ENCODE measurements around the gene FAM110D. TPM values are rescaled to one million over a fixed set of nuclear protein-coding genes. Genes with fewer than 3 reads are reported as not detected.

Gene FAM110D
- total and polyA plus RNA-seq, 5 donors: 1.9 to 4.2 (median 2.6) TPM

- Histone ChIP-seq H3K27me3 (ENCODE audit: control insufficient read depth, insufficient read depth) (no peaks in the 10 kb centered on the region), H3K27ac (ENCODE audit: low read length) (peak overlapping the region; percentile 14), H3K4me3 (ENCODE audit: low read length) (peak overlapping the region; percentile 15), H3K4me1 (ENCODE audit: control insufficient read depth, insufficient read depth, low read length) (peaks cover 3% of the 10 kb centered on the region), H3K9me3 (ENCODE audit: control insufficient read depth, low read length) (no peaks in the 10 kb centered on the region)
- peak; percentile 14 to 34 for ATAC-seq
- intact Hi-C loops (cut with DNase I): loop anchor here in 3 of 4 donors (5.0 to 10.0 kb wide), 3 partner anchors 52 to 161 kb away; partner anchors contain the start of genes PDIK1L (in 2 of the 3) and CEP85 (in 1 of the 3)
- WGBS: 11% methylated on average over 72 of the region's 72 CpGs
- DNase-seq: peak; percentile 42 to 85 (median 81)
Measured at GRCh38 chr1:26164036-26164860, 5.4 kb downstream of the FAM110D start.

DNA sequence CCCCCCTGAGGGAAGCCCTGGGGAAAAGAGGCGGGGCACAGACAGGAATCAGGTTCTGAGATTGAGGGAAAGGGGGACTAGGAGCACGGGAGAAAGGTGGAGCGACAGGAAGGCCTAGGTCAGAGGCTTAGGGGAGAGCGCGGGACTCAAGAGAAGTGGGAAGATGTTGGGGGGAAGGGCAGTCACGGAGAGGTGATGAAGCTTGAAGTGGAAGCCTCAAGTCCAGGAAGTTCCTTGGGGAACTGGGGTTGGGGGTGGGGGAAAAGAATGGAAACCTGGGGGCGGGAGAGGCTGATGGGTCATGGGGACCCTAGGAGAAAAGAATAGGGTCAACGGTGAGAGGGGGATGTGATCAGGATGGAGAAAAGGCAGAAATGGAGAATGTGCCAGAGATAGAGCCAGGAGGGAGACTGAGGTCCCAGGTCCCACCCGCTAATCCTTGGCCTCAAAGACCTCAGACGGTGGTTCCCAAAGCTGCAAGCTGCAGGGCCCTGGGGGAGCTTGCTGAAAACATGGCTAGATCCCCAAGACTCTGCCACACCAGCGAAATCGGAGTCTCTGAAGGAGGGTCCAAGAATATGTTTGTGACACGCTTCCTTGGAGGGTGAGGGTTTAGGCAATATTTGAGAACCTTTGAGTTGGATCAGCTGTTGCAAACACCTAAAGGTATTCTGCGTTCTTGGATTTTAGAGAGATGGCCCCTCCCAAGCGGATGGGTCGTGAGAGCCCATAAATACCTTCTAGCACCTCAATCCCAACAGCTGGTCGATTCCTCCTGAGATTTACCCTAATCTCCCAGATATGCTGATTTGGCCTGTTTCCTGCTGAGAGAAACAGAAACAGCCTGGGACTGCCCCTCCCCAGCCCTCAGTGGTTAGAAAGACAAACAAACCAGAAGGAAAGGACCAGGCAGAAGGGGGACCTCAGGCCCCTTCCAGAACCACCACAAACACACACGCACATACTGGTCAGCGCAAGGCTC is 6.3 kb downstream of the FAM110D start:
- DNase-seq (peak in 1 of 3 donors; percentile 11), ATAC-seq (no peak)
- Histone ChIP-seq H3K4me1 (ENCODE audit: control insufficient read depth, insufficient read depth, low read length) (no peaks in the 10 kb centered on the region), H3K4me3 (ENCODE audit: low read length) (no peak overlapping the region), H3K27me3 (ENCODE audit: control insufficient read depth, insufficient read depth) (no peaks in the 10 kb centered on the region), H3K9me3 (ENCODE audit: control insufficient read depth, low read length) (no peaks in the 10 kb centered on the region), H3K27ac (ENCODE audit: low read length) (peak overlapping the region; percentile 6)
- 67% methylated on average over 19 of the region's 19 CpGs for WGBS
- intact Hi-C loops (cut with DNase I): loop anchor here in 3 of 4 donors (5.0 to 10.0 kb wide), 3 partner anchors 53 to 160 kb away; partner anchors contain the start of genes PDIK1L (in 2 of the 3) and CEP85 (in 1 of the 3)

DNA sequence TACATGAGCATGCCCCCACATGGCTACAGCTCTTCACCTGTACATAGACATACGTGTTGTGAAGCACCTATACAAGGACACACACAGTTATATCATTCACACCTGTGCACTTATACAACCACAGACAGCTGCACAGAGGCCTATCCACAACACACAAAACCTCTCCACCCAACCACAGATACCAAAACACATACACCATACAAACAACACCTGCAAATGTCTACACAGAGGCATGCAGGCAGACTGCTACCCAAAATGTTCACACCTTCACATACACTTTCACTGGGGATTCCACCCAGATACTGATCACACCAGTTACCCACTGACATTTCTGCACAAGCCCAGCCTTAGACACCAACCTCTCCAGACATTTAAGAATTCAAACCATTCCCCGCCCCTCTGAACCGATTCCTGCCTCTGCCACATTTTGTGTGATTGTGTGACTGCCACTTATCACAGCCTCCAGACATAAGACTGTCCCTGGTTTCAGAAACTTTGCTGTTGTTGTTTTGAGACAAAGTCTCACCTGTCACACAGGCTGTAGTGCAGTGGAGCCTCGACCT is 7.9 kb downstream of the FAM110D start:
- H3K9me3 ChIP-seq (ENCODE audit: control insufficient read depth, low read length): no peaks in the 10 kb centered on the region
- H3K27ac ChIP-seq (ENCODE audit: low read length): no peak overlapping the region
- ATAC-seq (no peak), DNase-seq (no peak)
- no peaks in the 10 kb centered on the region for H3K27me3 ChIP-seq (ENCODE audit: control insufficient read depth, insufficient read depth)
- no peak overlapping the region for H3K4me3 ChIP-seq (ENCODE audit: low read length)
- H3K4me1 ChIP-seq (ENCODE audit: control insufficient read depth, insufficient read depth, low read length): peaks cover 2% of the 10 kb centered on the region
- intact Hi-C loops (cut with DNase I): loop anchor here in 2 of 4 donors (10.0 kb wide), 2 partner anchors 68 to 158 kb away; partner anchors contain the start of gene CEP85 (in 1 of the 2)
- WGBS: 85% methylated on average over 4 of the region's 4 CpGs

DNA sequence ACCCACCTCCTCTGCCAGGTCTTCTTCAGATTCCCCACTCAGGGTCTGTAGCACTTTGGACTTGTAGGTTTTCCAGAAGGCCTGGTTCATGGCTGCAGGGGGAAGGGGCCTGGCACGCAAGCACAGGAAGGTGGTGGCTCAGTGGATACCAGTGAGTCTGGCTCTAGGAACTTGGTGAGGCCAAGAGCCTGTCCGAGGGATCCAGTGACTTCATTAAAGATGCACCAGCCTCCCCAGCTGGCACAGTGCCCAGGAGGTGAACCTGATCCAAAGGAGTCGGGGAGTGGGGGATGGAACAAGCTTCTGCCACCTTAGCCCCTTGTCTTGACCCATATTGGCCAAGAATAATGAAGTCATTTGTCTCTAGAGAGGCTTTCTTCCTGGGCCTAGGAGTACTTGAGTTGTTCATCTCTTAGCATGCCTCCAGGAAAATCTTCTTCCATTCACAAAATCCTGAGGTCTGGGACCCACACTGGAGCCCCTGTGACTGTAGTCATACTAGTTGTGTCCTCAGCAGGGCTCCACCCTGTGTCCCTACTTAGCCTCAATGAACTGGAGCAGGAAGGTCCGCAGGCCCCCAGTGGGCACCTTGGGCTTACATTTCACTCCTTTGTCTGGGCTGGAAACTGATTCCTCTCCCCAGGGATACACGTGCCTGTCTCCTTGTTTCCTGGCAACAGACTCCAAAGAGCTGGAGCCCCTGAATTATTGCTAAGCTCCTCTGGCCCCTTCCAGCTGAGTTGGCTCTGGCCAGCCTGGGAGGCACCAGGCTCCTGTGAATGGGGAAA is 9.7 kb downstream of the FAM110D start, which contains the start of gene C1orf232:
Gene C1orf232, minus strand, starts transcription at position 554 of the 788 bp plus-strand sequence. Its CDS starts 464 bp downstream, at position 90.
- H3K9me3 ChIP-seq (ENCODE audit: control insufficient read depth, low read length): no peaks in the 10 kb centered on the region
- intact Hi-C loops (cut with DNase I): loop anchor here in 2 of 4 donors (10.0 kb wide), 2 partner anchors 66 to 156 kb away; partner anchors contain the start of gene CEP85 (in 1 of the 2)
- ATAC-seq: no peak
- DNase-seq: peak in 2 of 3 donors; percentile 60 to 64
- peaks cover 2% of the 10 kb centered on the region for H3K4me1 ChIP-seq (ENCODE audit: control insufficient read depth, insufficient read depth, low read length)
- WGBS: 54% methylated on average over 5 of the region's 5 CpGs
- peak within 1 kb of the TSS; percentile 39 for H3K27ac ChIP-seq (ENCODE audit: low read length)
- H3K27me3 ChIP-seq (ENCODE audit: control insufficient read depth, insufficient read depth): no peaks in the 10 kb centered on the region
- H3K4me3 ChIP-seq (ENCODE audit: low read length): peak within 1 kb of the TSS; percentile 68

DNA sequence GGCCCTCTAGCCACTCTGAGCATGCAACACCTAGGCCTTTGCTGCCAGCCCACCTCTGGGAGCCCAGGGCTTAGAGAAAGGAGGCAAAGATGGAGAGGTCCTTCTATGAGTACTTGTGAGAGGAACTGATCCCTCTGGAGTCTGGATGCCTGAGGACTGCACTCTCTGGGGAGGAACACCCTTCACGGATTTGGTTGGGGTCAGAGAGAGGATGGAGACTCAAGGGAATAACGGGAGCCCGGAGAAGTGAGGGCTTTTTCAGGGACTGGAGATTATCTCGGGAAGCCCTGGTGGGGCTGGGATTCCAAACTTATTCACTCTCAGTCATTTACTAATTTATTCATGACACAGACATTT is 10.3 kb downstream of the FAM110D start:
- Histone ChIP-seq H3K4me1 (ENCODE audit: control insufficient read depth, insufficient read depth, low read length) (peaks cover 2% of the 10 kb centered on the region), H3K27me3 (ENCODE audit: control insufficient read depth, insufficient read depth) (no peaks in the 10 kb centered on the region), H3K9me3 (ENCODE audit: control insufficient read depth, low read length) (no peaks in the 10 kb centered on the region), H3K4me3 (ENCODE audit: low read length) (peak overlapping the region; percentile 68), H3K27ac (ENCODE audit: low read length) (no peak overlapping the region)
- ATAC-seq (no peak), DNase-seq (no peak)
- WGBS: 29% methylated on average over 4 of the region's 4 CpGs
- intact Hi-C loops (cut with DNase I): loop anchor here in 2 of 4 donors (10.0 kb wide), 2 partner anchors 66 to 156 kb away; partner anchors contain the start of gene CEP85 (in 1 of the 2)

DNA sequence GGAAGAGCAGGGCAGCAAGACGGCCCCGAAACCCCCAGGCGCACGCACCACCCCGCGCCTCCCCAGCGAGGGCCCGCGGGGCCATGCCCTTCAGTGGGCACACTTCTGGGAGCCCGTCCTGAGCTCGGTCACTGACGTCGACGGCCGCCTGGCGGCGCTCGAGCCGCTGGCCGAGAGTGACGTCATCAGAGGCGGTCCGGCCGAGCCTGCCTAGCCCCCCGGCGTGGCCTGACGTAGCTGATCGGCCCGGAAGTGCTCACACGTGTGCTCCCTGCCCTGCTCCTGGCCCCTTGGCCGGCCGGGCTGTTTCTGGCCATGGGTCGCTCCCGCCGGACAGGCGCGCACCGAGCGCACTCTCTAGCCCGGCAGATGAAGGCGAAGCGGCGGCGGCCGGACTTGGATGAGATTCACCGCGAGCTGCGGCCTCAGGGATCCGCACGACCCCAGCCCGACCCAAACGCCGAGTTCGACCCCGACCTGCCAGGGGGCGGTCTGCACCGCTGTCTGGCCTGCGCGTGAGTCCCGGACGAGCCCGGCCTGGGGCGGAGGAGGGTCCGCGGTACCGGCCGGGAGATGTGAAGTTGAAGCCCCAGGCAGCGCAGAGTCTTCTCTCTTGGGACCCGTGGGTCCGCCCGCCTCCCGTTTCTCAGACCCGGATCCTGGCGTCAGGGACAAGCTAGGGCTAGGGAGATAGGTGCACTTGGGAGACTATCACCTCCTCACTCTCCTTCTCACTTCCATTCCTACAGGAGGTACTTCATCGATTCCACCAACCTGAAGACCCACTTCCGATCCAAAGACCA is 11.0 kb downstream of the FAM110D start, which contains the start of gene ZNF593:
Gene ZNF593, plus strand, starts transcription at position 240 of the 803 bp plus-strand sequence. Its CDS starts 76 bp downstream, at position 316.
- Histone ChIP-seq H3K27ac (ENCODE audit: low read length) (peak within 1 kb of the TSS; percentile 39), H3K4me1 (ENCODE audit: control insufficient read depth, insufficient read depth, low read length) (peaks cover 2% of the 10 kb centered on the region), H3K9me3 (ENCODE audit: control insufficient read depth, low read length) (no peaks in the 10 kb centered on the region), H3K27me3 (ENCODE audit: control insufficient read depth, insufficient read depth) (no peaks in the 10 kb centered on the region), H3K4me3 (ENCODE audit: low read length) (peak within 1 kb of the TSS; percentile 68)
- ATAC-seq (peak; percentile 97), DNase-seq (peak; percentile 95 to 97 (median 97))
- intact Hi-C loops (cut with DNase I): loop anchor here in 2 of 4 donors (10.0 kb wide), 2 partner anchors 65 to 155 kb away; partner anchors contain the start of gene CEP85 (in 1 of the 2)
- WGBS: under 1% methylated on average over 76 of the region's 76 CpGs

DNA sequence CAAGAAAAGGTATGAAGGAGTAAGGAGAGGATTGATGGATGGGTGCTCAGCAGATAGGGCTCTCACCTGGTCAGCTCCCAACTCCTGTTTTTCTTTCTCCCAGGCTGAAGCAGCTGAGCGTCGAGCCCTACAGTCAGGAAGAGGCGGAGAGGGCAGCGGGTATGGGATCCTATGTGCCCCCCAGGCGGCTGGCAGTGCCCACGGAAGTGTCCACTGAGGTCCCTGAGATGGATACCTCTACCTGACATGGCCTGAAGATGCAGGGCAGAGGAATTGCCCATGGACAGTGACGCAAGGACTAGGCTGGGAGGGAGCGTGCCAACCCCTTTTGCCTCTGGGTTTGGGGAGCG is 11.6 kb downstream of the FAM110D start:
- 75% methylated on average over 9 of the region's 9 CpGs for WGBS
- ATAC-seq: no peak
- Histone ChIP-seq H3K9me3 (ENCODE audit: control insufficient read depth, low read length) (no peaks in the 10 kb centered on the region), H3K4me1 (ENCODE audit: control insufficient read depth, insufficient read depth, low read length) (peaks cover 2% of the 10 kb centered on the region), H3K27me3 (ENCODE audit: control insufficient read depth, insufficient read depth) (no peaks in the 10 kb centered on the region), H3K4me3 (ENCODE audit: low read length) (peak overlapping the region; percentile 68), H3K27ac (ENCODE audit: low read length) (no peak overlapping the region)
- DNase-seq: peak in 1 of 3 donors; percentile 41
- intact Hi-C loops (cut with DNase I): no loop called here

- Histone ChIP-seq H3K27ac (ENCODE audit: low read length) (no peak within 1 kb of the TSS), H3K4me3 (ENCODE audit: low read length) (no peak within 1 kb of the TSS), H3K9me3 (ENCODE audit: control insufficient read depth, low read length) (no peaks in the 10 kb centered on the region), H3K4me1 (ENCODE audit: control insufficient read depth, insufficient read depth, low read length) (peaks cover 2% of the 10 kb centered on the region), H3K27me3 (ENCODE audit: control insufficient read depth, insufficient read depth) (no peaks in the 10 kb centered on the region)
- ATAC-seq: no peak
- 92% methylated on average over 34 of the region's 34 CpGs for WGBS
- peak in 2 of 3 donors; percentile 40 to 63 for DNase-seq
- intact Hi-C loops (cut with DNase I): no loop called here
Measured at GRCh38 chr1:26171084-26172072, 12.5 kb downstream of the FAM110D start, which contains the start of gene ZNF593OS. ZNF593OS (minus strand) TSS chr1:26171832; CDS start chr1:26171661, 171 bp downstream.

Measured in right cardiac atrium (tissue), 5 donors.